CD4-positive, alpha-beta T cell treated with Interleukin-1 beta for 1 hour (primary cell): ENCODE data around the gene LRRC36.

Experiments used
- DNase-seq, 2 donors: peaks; one replicate each; pipeline ENCODE4 v3.0.0-alpha.2; 2020 to 2022

The LRRC36 gene, protein sequence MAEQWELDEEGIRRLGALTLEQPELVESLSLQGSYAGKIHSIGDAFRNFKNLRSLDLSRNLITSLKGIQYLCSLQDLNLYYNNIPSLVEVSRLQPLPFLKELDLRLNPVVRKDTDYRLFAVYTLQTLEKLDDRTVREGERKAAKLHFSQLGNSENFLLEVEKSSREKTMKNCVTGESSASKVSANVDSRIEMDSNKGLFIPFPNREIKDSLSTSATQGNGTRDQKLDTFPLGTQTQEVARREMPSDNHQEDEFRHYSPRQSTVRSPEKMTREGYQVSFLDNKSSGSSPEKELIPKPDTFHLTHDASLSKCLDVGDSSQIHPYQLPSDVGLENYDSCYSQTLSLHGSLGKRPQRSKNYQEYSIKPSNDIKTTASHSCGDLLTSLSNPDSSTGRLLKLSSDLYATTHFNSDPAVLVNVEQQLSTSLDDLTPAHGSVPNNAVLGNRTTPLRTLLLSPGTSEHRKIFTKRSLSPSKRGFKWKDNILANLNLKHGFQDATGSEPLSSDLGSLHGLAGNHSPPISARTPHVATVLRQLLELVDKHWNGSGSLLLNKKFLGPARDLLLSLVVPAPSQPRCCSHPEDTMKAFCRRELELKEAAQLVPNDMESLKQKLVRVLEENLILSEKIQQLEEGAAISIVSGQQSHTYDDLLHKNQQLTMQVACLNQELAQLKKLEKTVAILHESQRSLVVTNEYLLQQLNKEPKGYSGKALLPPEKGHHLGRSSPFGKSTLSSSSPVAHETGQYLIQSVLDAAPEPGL

GRCh38 chr16:67326472-67327309 is at the start of gene LRRC36, which contains the start of gene KCTD19:
TSS of gene LRRC36 (plus strand) at chr16:67326815. CDS start at chr16:67326863, 48 bp downstream.
TSS of gene KCTD19 (minus strand) at chr16:67326741. CDS start at chr16:67326707, 34 bp downstream.
- DNase-seq: peak; percentile 62

DNA sequence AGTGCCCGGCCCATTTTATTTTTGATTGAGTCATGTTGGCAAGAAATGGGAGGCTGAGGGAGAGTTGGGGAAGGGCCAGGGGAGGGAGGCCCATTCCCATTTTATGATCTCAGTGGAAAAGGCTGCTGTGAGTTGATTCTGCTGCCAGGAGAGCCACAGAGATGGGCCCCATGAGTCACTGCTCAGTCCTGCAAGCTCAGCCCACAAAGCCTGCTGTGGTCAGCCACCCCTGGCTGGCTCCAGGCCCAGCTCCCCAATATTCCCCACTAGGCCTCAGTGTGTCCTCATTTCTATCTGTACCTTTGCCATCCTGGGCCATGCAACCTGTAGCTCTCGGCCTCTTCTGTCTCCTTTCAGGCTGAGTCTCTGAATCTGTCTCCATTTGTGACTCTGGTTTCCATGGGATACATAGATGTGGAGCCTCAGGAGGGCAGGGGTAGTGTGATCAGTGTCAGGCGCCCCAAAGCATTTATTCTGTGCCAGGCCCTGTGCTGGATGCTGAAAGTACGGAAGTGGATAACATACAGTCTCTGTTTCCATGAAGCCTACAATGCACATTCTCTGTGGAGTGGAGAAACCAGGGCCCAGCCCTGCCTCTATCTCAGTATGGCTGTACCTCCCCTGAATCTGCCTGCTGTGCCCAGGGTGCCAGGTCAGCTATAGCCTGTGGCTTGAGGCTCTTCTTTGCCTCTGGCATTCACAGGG is 49.2 kb upstream of the LRRC36 start:
- no peak for DNase-seq

DNA sequence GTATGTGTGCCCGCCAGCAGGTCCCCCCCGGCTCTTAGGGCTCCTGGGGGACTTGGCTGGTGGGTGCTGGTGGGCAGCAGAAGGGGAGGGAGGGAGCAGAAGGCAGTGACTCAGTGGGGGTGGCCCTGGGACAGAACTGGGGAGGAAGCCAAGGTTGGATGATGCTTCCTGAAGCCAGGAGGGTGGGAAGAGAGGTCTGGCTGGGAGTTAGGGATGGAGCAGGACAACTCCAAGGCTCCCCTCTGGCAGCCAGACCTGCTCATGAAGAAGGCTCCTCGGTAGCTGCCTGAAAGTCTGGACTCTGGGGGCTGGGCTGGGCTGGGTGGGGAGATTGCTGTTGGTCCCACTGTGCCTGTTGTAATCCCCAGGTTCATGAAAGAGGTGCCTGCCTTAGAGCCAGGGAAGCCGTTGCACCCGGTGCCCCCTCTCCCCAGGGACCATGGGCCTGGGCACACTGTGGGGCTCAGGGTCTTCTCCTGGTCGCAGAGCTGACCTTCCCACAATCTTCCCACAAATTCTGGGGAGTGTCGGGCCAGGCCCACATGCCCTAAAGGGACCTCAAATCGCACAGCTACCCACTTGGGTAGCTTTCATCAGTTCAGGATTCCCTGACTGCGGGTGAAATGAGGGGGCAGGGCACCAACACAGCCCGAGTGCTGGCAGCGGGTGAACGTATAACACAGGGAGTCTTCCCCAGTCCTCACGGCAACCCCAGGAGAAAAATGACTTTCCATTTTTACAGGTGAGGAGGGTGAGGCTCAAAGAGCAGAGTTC is 48.4 kb upstream of the LRRC36 start:
- DNase-seq: no peak

DNA sequence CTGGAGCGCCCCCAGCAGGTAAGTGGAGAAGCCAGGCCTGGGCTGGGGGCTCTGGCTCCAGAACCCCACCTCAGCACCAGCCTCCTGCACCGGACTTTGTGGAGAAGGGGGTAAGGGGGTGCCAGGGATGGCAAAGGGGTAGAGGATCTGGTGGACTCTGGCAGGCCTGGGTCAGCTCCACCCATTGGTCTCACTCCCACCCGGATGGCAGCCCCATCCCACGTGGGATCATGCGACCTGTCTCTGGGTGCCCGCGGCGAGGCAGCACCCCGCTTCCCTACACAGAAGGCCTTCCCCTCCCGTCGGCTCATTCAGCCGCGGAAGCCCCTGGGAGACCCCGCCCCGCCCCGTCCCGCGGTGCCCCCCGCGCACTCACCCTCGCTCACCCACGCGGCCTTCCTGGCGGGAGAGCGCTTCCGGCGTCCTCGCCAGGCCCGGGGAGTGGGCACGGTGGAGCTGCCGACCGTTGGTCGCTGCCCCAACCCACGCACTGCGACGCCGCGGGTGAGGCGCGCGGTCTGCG is 47.8 kb upstream of the LRRC36 start:
- peak; percentile 18 to 44 for DNase-seq

GRCh38 chr16:67279296-67280089 is 47.1 kb upstream of the LRRC36 start, which contains the start of gene PLEKHG4:
TSS of gene PLEKHG4 (plus strand) at chr16:67279532. CDS start at chr16:67280045, 513 bp downstream.
- DNase-seq: peak; percentile 86 to 88

GRCh38 chr16:67280090-67281015 is 46.3 kb upstream of the LRRC36 start:
- no peak for DNase-seq

GRCh38 chr16:67281536-67282446 is 44.8 kb upstream of the LRRC36 start:
- DNase-seq: no peak

GRCh38 chr16:67282447-67282805 is 44.2 kb upstream of the LRRC36 start:
- DNase-seq: no peak

DNA sequence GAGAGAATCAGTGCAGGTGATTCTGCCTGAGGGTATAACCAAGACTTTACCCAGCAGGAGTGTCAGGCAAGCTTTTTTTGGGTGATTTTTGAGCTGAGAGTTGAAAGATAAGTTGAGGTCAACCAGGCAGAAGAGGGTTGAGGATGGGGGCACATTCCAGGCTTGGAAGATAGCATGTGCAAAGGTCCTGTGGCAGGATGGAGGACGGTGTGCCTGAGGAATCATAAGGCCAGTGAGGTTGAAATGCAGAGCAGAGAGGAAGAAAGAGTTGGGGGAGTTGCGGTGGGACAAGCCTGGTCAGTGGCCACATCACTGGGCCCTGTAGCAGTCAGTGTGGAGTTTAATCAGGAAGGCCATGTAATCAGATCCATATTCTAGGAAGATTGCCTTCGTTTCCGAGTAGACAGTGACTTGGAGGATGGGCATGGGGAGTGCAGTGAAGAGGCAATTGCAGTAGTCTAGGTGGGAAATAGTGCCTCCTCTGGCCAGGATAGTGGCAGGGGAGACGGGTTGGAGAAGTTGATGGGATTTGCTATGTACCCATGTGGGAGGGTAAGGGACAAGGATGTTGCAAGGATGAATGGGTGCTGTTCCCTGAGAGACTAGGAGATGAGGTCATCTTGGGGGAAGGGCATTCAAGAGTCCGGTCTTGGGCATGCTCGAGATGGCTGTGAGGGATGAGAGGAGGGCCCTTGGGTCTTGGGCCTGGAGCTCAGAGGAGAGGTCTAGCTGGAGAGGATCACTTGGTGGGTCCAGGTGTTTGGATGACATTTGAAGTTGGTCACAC is 43.4 kb upstream of the LRRC36 start:
- no peak for DNase-seq

DNA sequence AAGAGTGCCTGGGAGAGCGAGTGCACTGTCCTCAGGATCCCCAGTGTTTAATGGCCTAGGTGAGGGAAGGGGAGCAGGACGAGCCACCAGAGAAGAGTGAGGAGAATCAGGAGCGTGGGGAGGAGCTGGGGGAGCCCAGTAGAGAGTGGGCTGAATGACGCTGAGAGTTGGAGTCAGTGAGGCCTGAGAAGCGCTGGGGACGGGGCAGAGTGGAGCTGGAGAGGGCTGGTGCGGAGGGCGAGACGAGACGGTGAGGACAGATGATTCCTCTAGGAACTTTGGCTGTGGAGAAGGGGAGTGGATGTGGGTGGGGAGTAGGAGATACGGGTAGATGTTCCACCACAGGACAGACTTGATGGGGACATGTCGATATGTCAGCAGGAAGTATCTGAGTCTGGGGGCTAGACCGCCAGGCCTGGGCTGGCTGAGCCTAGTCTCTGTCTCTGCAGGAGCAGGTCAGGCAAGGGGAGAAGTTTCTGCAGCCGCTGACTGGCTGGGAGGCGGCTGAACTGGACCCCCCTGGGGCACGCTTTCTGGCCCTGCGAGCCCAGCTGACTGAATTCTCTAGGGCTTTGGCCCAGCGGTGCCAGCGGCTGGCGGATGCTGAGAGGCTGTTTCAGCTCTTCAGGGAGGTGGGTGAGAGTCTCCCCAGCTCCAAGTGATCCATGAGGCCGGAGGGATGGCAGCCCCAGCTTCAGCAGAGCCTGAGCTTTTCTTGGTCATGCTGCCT is 42.6 kb upstream of the LRRC36 start:
- no peak for DNase-seq

DNA sequence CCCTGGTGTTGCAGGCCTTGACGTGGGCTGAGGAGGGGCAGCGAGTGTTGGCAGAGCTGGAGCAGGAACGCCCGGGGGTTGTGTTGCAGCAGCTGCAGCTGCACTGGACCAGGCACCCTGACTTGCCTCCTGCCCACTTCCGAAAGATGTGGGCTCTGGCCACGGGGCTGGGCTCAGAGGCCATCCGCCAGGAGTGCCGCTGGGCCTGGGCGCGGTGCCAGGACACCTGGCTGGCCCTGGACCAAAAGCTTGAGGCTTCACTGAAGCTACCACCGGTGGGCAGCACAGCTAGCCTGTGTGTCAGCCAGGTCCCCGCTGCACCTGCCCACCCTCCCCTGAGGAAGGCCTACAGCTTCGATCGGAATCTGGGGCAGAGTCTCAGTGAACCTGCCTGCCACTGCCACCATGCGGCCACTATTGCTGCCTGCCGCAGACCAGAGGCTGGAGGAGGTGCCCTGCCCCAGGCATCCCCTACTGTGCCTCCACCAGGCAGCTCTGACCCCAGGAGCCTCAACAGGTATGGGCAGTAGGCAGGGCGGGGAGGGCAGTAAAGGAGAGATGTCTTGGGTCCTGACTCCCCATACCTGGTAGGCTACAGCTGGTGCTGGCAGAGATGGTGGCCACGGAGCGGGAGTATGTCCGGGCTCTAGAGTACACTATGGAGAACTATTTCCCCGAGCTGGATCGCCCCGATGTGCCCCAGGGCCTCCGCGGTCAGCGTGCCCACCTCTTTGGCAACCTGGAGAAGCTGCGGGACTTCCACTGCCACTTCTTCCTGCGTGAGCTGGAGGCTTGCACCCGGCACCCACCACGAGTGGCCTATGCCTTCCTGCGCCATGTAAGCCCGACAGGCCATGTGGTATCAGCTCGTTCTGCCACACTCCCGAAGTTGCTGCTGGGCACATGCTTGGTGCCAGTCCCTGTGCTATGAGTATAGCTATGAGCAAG is 41.6 kb upstream of the LRRC36 start:
- no peak for DNase-seq

- DNase-seq: no peak
Observed at GRCh38 chr16:67286441-67287235, 40.0 kb upstream of the LRRC36 start.

GRCh38 chr16:67287960-67288359 is 38.7 kb upstream of the LRRC36 start:
- DNase-seq: no peak

- DNase-seq: no peak
Observed at GRCh38 chr16:67291461-67291860, 35.2 kb upstream of the LRRC36 start.
